Right lobe of liver (tissue), 6 donors: Measurements from ENCODE around the gene CWC15. TPM values are rescaled to one million over a fixed set of nuclear protein-coding genes. Genes with fewer than 3 reads are reported as not detected.
"Not testable (repeated sequence)": the region's sequence is repeated elsewhere in the genome, so short reads cannot be mapped to it uniquely, and the experiment has no call there.

Source experiments
- ATAC-seq, 4 donors: fragments of 200-7000 bp; cut with Tn5 transposase; one replicate each; pipeline ENCODE4 v1.9.1; 2020; ENCODE audit warnings: mild to moderate bottlenecking in 4 of 4, moderate library complexity in 4 of 4
- DNase-seq, 3 donors: peaks; one replicate each; pipeline ENCODE4 v3.0.0-alpha.2; 2020
- H3K27ac ChIP-seq, 3 donors: fragments of 200-600 bp; one replicate each; pipeline ENCODE4 v1.8.0; 2022
- H3K27me3 ChIP-seq, 2 donors: fragments of 200-600 bp; one replicate each; pipeline ENCODE4 v1.8.0; 2022
- H3K36me3 ChIP-seq, 4 donors: fragments of 200-600 bp; sonication (generic) in 1 of 4; one replicate each; pipeline versions ENCODE4 v1.5.1 to v1.8.0; 2017 to 2022; ENCODE audit warnings: control low read depth in 1 of 4
- H3K4me1 ChIP-seq, 4 donors: fragments of 200-600 bp; sonication (generic) in 1 of 4; one replicate each; pipeline versions ENCODE4 v1.5.1 to v1.8.0; 2017 to 2022; ENCODE audit warnings: control low read depth in 1 of 4
- H3K4me3 ChIP-seq, 3 donors: fragments of 200-600 bp; one replicate each; pipeline ENCODE4 v1.8.0; 2022
- H3K9me3 ChIP-seq, 4 donors: fragments of 200-600 bp; sonication (generic) in 1 of 4; one replicate each; pipeline versions ENCODE4 v1.5.1 to v1.8.0; 2017 to 2022; ENCODE audit warnings: control low read depth in 1 of 4
- POLR2A ChIP-seq: fragments of 450-650 bp; IDR thresholded peaks from one replicate; pipeline ENCODE4 v1.6.1; 2017; ENCODE audit warnings: antibody characterized with exemption, mild to moderate bottlenecking
- WGBS: methylation state at CpG from one replicate; pipeline ENCODE4 v1.1.6; 2018; ENCODE audit warnings: low coverage, low lambda C conversion rate; ENCODE audit not compliant: insufficient coverage; ENCODE audit errors: missing lambda C conversion rate; 5-methylcytosine and 5-hydroxymethylcytosine counted together
- intact Hi-C, 2 donors: fragments of 100-400 bp; cut with DNase I; formaldehyde crosslinking; loops; one replicate each; pipeline versions ENCODE4 v1.11.2 to v1.14.1; 2022
- total RNA-seq, 6 experiments: library from RNA; depleted of rRNA in 2 of 6; stranded (reverse); fragments of >200 nt in 2 of 6; fragmentation: NEBNext Ultra II Directional in 3 of 6; extraction: Animal tissue kit (Norgen Biotek cat#: 25700) in 3 of 6; gene quantifications; one replicate each; pipeline versions ENCODE4 v1.1.0 to v1.2.4, GENCODE V29; 2016 to 2023
- TF ChIP-seq, protein P1 (sequence below), 4 donors: fragments of 200-600 bp in 3 of 4; fragments of 450-650 bp in 1 of 4; IDR thresholded peaks; one replicate each; pipeline versions ENCODE4 v1.5.1 to v1.8.0; 2016 to 2022; ENCODE audit warnings: antibody characterized with exemption in 4 of 4, mild to moderate bottlenecking in 2 of 4
- donor health status: DM: no; HTN: yes; CAD: no.
- donor health status: DM: no; HTN: no; CAD: no.
- donor health status: DM: no; HTN: no; CAD: no.
- donor health status: DM: no; HTN: yes; CAD: no.
- donor health status: DM: no; HTN: yes; CAD: no.

The CWC15 gene
- total RNA-seq, 6 experiments from 2014 or later, result 23.5 to 31.0 (median 26.7) TPM

DNA sequence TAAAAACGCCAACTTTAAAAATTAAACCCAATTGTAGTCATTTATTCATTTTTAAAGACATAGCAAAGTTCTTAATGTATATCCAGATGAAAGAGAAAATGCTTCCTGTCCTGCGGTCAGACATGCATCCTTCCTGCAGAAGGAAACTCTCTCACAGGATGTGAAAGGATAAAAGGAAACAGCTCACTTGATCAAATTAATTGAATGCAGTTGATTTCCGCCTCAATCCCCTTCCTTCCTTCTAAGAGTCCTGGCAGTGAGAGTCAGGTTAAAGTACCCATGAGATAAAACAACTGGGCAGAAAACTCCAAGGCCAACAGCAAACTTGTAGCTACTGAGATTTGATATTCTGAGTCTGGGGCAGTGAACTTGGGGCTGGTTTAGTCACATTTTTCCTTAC, 38.5 kb downstream of the CWC15 start:
- no peaks in the 10 kb centered on the region for H3K4me1 ChIP-seq
- H3K27ac ChIP-seq, result no peak overlapping the region
- 62% methylated on average over 3 of the region's 3 CpGs for WGBS
- H3K9me3 ChIP-seq, result no peaks in the 10 kb centered on the region
- intact Hi-C loops, result no loop called here
- H3K27me3 ChIP-seq, result no peaks in the 10 kb centered on the region
- TF ChIP-seq, protein P1, sequence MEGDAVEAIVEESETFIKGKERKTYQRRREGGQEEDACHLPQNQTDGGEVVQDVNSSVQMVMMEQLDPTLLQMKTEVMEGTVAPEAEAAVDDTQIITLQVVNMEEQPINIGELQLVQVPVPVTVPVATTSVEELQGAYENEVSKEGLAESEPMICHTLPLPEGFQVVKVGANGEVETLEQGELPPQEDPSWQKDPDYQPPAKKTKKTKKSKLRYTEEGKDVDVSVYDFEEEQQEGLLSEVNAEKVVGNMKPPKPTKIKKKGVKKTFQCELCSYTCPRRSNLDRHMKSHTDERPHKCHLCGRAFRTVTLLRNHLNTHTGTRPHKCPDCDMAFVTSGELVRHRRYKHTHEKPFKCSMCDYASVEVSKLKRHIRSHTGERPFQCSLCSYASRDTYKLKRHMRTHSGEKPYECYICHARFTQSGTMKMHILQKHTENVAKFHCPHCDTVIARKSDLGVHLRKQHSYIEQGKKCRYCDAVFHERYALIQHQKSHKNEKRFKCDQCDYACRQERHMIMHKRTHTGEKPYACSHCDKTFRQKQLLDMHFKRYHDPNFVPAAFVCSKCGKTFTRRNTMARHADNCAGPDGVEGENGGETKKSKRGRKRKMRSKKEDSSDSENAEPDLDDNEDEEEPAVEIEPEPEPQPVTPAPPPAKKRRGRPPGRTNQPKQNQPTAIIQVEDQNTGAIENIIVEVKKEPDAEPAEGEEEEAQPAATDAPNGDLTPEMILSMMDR (IDR thresholded peaks at IDR 0.05), result no peak
- no peak for TF ChIP-seq POLR2A
- no peaks in the 10 kb centered on the region for H3K36me3 ChIP-seq
- DNase-seq, result no peak
- H3K4me3 ChIP-seq, result no peak overlapping the region
- peak in 1 of 4 donors; percentile 34 for ATAC-seq

DNA sequence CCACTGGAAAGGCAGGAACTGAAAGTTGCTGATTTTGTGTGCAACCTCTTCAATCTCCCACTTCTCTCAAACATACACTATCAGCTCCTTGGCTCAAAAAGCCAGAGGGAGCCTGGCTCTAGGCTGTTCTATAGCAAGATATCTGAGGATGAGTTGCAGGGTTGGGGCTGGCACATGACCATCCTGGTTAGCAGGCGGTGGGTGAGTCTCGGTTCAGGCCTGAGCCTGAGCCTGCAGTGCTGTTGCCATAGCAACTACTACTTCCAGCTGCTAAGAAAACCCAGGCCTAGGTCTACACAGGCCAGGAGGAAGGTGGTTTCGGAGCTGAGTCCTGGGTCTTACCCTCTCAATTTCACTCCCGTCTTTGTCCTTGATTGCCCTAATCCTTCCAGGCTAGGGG, 39.0 kb downstream of the CWC15 start:
- no peaks in the 10 kb centered on the region for H3K36me3 ChIP-seq
- H3K4me3 ChIP-seq, result no peak overlapping the region
- ATAC-seq (peak in 2 of 4 donors; percentile 19 to 38), DNase-seq (no peak)
- 66% methylated on average over 4 of the region's 4 CpGs for WGBS
- H3K27me3 ChIP-seq, result no peaks in the 10 kb centered on the region
- H3K4me1 ChIP-seq, result no peaks in the 10 kb centered on the region
- no peaks in the 10 kb centered on the region for H3K9me3 ChIP-seq
- intact Hi-C loops, result no loop called here
- TF ChIP-seq POLR2A, result no peak
- TF ChIP-seq, protein P1 (IDR thresholded peaks at IDR 0.05), result no peak
- H3K27ac ChIP-seq, result no peak overlapping the region

DNA sequence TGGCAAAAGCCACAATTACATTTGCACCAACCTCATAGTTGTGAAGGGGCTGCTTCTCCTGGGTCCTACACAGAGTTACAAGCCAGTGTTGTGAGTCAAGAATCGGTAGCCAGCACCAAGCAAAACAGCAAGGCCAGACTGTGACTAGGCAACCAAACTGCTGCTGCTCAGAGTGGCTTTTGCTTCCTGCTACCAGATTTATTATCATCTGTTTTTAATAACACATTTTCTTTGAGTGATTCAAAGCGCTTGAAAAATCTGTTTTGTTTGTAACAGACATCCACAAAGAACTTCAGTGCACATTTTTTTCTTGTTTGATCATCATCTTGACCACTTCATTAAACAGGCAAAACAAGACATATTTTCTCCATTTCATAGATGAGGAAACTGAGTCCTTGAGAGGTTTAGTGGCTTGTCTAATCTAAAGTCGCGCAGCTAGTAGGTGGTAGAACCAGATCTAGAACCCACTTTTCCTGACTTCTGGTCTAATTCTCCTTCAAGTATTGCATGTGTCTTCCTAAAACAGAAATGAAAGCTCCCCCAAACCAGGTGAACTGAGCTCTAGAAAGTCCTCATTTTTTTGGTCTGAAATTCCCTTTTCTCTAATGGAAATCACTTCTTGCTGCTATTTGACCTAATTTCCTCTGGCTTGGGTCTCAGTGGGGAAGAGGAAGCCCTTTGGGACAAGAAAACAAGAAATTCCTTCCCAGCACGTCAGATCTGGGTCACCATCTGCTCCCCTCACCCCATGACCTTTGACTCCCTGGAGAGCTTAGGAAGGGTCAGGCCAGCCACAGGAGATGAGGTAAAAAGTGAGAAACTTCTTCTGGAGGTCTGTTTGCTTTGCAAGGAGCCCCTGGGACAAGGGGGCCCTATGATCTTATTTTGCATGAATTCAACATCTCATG, 39.9 kb downstream of the CWC15 start:
- peak; percentile 30 to 56 (median 50) for ATAC-seq
- intact Hi-C loops, result no loop called here
- DNase-seq, result no peak

DNA sequence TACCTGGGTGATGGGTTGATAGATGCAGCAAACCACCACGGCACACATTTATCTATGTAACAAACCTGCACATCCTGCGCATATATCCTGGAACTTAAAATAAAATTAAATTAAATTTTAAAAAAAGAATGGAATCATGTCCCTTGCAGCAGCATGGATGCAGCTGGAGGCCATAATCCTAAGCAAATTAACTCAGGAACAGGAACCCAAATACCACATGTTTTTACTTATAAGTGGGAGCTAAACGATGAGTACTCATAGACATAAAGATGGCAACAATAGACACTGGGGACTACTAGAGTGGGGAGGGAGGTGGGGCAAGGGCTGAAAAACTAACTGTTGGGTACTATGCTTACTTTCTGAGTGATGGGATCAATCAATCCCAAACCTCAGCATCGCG, 40.9 kb downstream of the CWC15 start:
- H3K4me3 ChIP-seq, result no peak overlapping the region
- no peaks in the 10 kb centered on the region for H3K27me3 ChIP-seq
- no peak for DNase-seq
- no peak for TF ChIP-seq POLR2A
- TF ChIP-seq, protein P1 (IDR thresholded peaks at IDR 0.05), result no peak
- intact Hi-C loops, result no loop called here
- no peaks in the 10 kb centered on the region for H3K36me3 ChIP-seq
- no peaks in the 10 kb centered on the region for H3K9me3 ChIP-seq
- 95% methylated on average over 5 of the region's 5 CpGs for WGBS
- peak overlapping the region in 1 of 3 donors; percentile 21 for H3K27ac ChIP-seq
- no peak for ATAC-seq
- H3K4me1 ChIP-seq, result no peaks in the 10 kb centered on the region

More for the DNA sequence above, 39.9 kb downstream of the CWC15 start:
- no peaks in the 10 kb centered on the region for H3K36me3 ChIP-seq
- H3K4me1 ChIP-seq, result no peaks in the 10 kb centered on the region
- no peaks in the 10 kb centered on the region for H3K9me3 ChIP-seq
- no peak overlapping the region for H3K4me3 ChIP-seq
- no peak for TF ChIP-seq POLR2A
- TF ChIP-seq, protein P1 (IDR thresholded peaks at IDR 0.05), result no peak
- H3K27ac ChIP-seq, result peak overlapping the region in 2 of 3 donors; percentile 13 to 21
- 34% methylated on average over 5 of the region's 5 CpGs for WGBS
- no peaks in the 10 kb centered on the region for H3K27me3 ChIP-seq

DNA sequence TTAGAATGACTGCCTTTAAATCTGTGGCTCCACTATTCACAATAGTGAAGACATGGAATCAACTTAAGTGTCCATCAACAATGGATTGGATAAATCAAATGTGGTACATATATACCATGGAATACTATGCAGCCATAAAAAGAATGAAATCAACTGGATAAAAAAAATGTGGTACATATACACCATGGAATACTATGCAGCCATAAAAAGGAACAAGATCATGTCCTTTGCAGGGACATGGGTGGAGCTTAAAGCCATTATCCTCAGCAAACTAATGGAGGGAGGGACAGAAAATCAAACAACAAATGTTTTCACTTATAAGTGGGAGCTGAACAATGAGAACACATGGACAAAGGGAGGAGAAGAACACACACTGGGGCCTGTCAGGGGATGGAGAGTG, 41.3 kb downstream of the CWC15 start:
- H3K36me3 ChIP-seq, H3K4me3 ChIP-seq, H3K27me3 ChIP-seq, ATAC-seq, DNase-seq, H3K27ac ChIP-seq, H3K4me1 ChIP-seq, H3K9me3 ChIP-seq, intact Hi-C loops: not testable (repeated sequence)
